GM23338 (cell line): ENCODE data around the gene GRIK5. TPM values are rescaled to one million over a fixed set of nuclear protein-coding genes. Genes with fewer than 3 reads are reported as not detected.

Experiments
- ATAC-seq: fragments of 200-7000 bp; cut with Tn5 transposase; 3 replicates; pipeline ENCODE4 v1.9.1; 2020
- DNase-seq: peaks from one replicate; pipeline ENCODE4 v3.0.0-alpha.2; 2015; ENCODE audit warnings: low spot score
- H2AFZ ChIP-seq: fragments of 200-600 bp; sonication (generic); 2 replicates; pipeline ENCODE4 v1.8.0; 2016; ENCODE audit warnings: antibody characterized with exemption, mild to moderate bottlenecking, moderate library complexity
- H3F3A ChIP-seq: fragments of 200-600 bp; sonication (generic); replicated peaks from 2 replicates; pipeline ENCODE4 v1.8.0; 2017; ENCODE audit warnings: antibody characterized with exemption, mixed run types, low read depth
- H3K27ac ChIP-seq: fragments of 200-600 bp; sonication (generic); 2 replicates; pipeline ENCODE4 v1.6.1; 2016; ENCODE audit warnings: low read depth
- H3K27me3 ChIP-seq: fragments of 200-600 bp; sonication (generic); 2 replicates; pipeline ENCODE4 v1.8.0; 2016; ENCODE audit warnings: mild to moderate bottlenecking, mixed run types, moderate library complexity; ENCODE audit not compliant: insufficient read depth
- H3K36me3 ChIP-seq: fragments of 200-600 bp; sonication (generic); 2 replicates; pipeline ENCODE4 v1.8.0; 2016; ENCODE audit warnings: mild to moderate bottlenecking; ENCODE audit not compliant: insufficient read depth
- H3K4me1 ChIP-seq: fragments of 200-600 bp; sonication (generic); 2 replicates; pipeline ENCODE4 v1.8.0; 2016; ENCODE audit warnings: mild to moderate bottlenecking, moderate library complexity; ENCODE audit not compliant: insufficient read depth
- H3K4me2 ChIP-seq: fragments of 200-600 bp; sonication (generic); 2 replicates; pipeline ENCODE4 v1.7.1; 2017; ENCODE audit warnings: mixed run types
- H3K4me3 ChIP-seq: fragments of 200-600 bp; sonication (generic); 2 replicates; pipeline ENCODE4 v1.6.1; 2016; ENCODE audit warnings: mixed run types
- H3K79me2 ChIP-seq: fragments of 200-600 bp; sonication (generic); replicated peaks from 2 replicates; pipeline ENCODE4 v1.8.0; 2017; ENCODE audit warnings: mild to moderate bottlenecking; ENCODE audit not compliant: insufficient read depth
- H3K9me2 ChIP-seq: fragments of 200-600 bp; sonication (generic); 2 replicates; pipeline ENCODE4 v1.8.0; 2017; ENCODE audit not compliant: insufficient read depth
- H4K20me1 ChIP-seq: fragments of 200-600 bp; sonication (generic); replicated peaks from 2 replicates; pipeline ENCODE4 v1.8.0; 2017; ENCODE audit warnings: mild to moderate bottlenecking; ENCODE audit not compliant: insufficient read depth
- H3K27ac Mint-ChIP-seq: 2 replicates; pipeline ENCODE4 v1.8.0; 2020; ENCODE audit warnings: inconsistent platforms, mild to moderate bottlenecking, moderate library complexity, mixed read lengths
- H3K27me3 Mint-ChIP-seq: 3 replicates; pipeline ENCODE4 v1.8.0; 2022; ENCODE audit warnings: low read depth, mild to moderate bottlenecking, moderate library complexity, mixed read lengths, inconsistent platforms; ENCODE audit not compliant: insufficient read depth, poor library complexity
- H3K36me3 Mint-ChIP-seq: 3 replicates; pipeline ENCODE4 v1.8.0; 2021; ENCODE audit warnings: low read depth, mild to moderate bottlenecking, inconsistent platforms, moderate library complexity, mixed read lengths
- H3K4me1 Mint-ChIP-seq: 3 replicates; pipeline ENCODE4 v1.8.0; 2020; ENCODE audit warnings: mild to moderate bottlenecking, inconsistent platforms, mixed read lengths
- H3K4me3 Mint-ChIP-seq: 3 replicates; pipeline ENCODE4 v1.8.0; 2021; ENCODE audit warnings: moderate library complexity, mild to moderate bottlenecking, inconsistent platforms, mixed read lengths
- H3K9me3 Mint-ChIP-seq: 3 replicates; pipeline ENCODE4 v1.8.0; 2020; ENCODE audit warnings: moderate library complexity, mild to moderate bottlenecking, inconsistent platforms, mixed read lengths
- CREB1 ChIP-seq: fragments of 250-450 bp; sonication (Bioruptor Pico); IDR thresholded peaks from 2 replicates; pipeline ENCODE4 v1.5.0; 2020; ENCODE audit warnings: low read depth, mild to moderate bottlenecking, moderate library complexity
- CTCF ChIP-seq, 2 experiments: fragments of 200-600 bp in 1 of 2; sonication (generic) in 1 of 2; conservative IDR thresholded peaks; 2 replicates each; pipeline versions ENCODE4 v1.5.1 to v1.6.1; 2016 to 2017; ENCODE audit warnings: antibody characterized with exemption in 2 of 2, low read depth in 2 of 2, mild to moderate bottlenecking in 2 of 2, moderate library complexity in 1 of 2
- ETS1 ChIP-seq: IDR thresholded peaks from 2 replicates; pipeline ENCODE4 v1.6.1; 2016; ENCODE audit warnings: antibody characterized with exemption
- EZH2 ChIP-seq: fragments of 200-600 bp; sonication (generic); IDR thresholded peaks from one replicate; pipeline ENCODE4 v1.8.0; 2017; ENCODE audit warnings: antibody characterized with exemption, mild to moderate bottlenecking, low read depth; ENCODE audit not compliant: unreplicated experiment
- JUNB ChIP-seq: IDR thresholded peaks from one replicate; pipeline ENCODE4 v1.6.1; 2016; ENCODE audit warnings: antibody characterized with exemption; ENCODE audit not compliant: unreplicated experiment
- POLR2AphosphoS5 ChIP-seq: IDR thresholded peaks from 2 replicates; pipeline ENCODE4 v1.6.1; 2016; ENCODE audit warnings: antibody characterized with exemption, low read depth
- STAT1 ChIP-seq: IDR thresholded peaks from one replicate; pipeline ENCODE4 v1.6.1; 2016; ENCODE audit warnings: antibody characterized with exemption; ENCODE audit not compliant: unreplicated experiment
- ZNF114 ChIP-seq: fragments of 250-450 bp; sonication (Bioruptor Pico); IDR thresholded peaks from 2 replicates; pipeline ENCODE4 v1.5.0; 2020; ENCODE audit warnings: mild to moderate bottlenecking, moderate library complexity
- ZNF462 ChIP-seq: fragments of 250-450 bp; sonication (Bioruptor Pico); IDR thresholded peaks from 2 replicates; pipeline ENCODE4 v1.5.0; 2020; ENCODE audit warnings: mild to moderate bottlenecking, moderate library complexity
- polyA plus RNA-seq: library from polyadenylated mRNA; unstranded; fragments of >200 nt; fragmentation: Nextera tagmentation; extraction: Ambion mirVana; gene quantifications from 2 replicates; pipeline ENCODE4 v1.2.1, GENCODE V29; 2016
- total RNA-seq: library from RNA; depleted of rRNA; stranded (reverse); fragments of >200 nt; shearing (Covaris generic); gene quantifications from 2 replicates; pipeline ENCODE4 v1.2.3, GENCODE V29; 2014

GRIK5 gene
- total and polyA plus RNA-seq, 2 experiments from 2014 or later, result 5.1 to 42.5 TPM

- no peak for TF ChIP-seq ETS1
- TF ChIP-seq POLR2AphosphoS5, result no peak
- no peak for TF ChIP-seq STAT1
- TF ChIP-seq EZH2, result no peak
- TF ChIP-seq JUNB, result no peak
- no peak for TF ChIP-seq CTCF (conservative IDR thresholded peaks at IDR 0.05; ENCODE audit: low read depth in 2 of 2)
- no peak for TF ChIP-seq CREB1 (CRISPR knock-in tag)
- no peak for TF ChIP-seq ZNF114 (CRISPR knock-in tag)
Measured at GRCh38 chr19:42093926-42094325, 23.9 kb upstream of the GRIK5 start (continued).

GRCh38 chr19:42093505-42093904 is 23.5 kb upstream of the GRIK5 start:
- Mint-ChIP-seq H3K4me3 (no peak overlapping the region), H3K27me3 (peaks cover 17% of the 10 kb centered on the region), H3K36me3 (no peaks in the 10 kb centered on the region), H3K27ac (no peak overlapping the region), H3K9me3 (no peaks in the 10 kb centered on the region), H3K4me1 (peaks cover 36% of the 10 kb centered on the region)
- Histone ChIP-seq H3K9me2 (no peaks in the 10 kb centered on the region), H3K79me2 (no peaks in the 10 kb centered on the region), H4K20me1 (no peaks in the 10 kb centered on the region), H3K4me3 (no peak overlapping the region), H3K27ac (no peak overlapping the region), H3K36me3 (no peaks in the 10 kb centered on the region), H3K4me1 (peaks cover 9% of the 10 kb centered on the region; the same call in 1 of the 2 replicates), H3K4me2 (no peak overlapping the region), H3K27me3 (no peaks in the 10 kb centered on the region), H2AFZ (no peak overlapping the region), H3F3A (0 out of 2 replicates have a peak, but pooled peaks cover 9% of the 10 kb centered on the region)
- TF ChIP-seq ZNF462 (CRISPR knock-in tag), result no peak
- 0 out of 4 replicates have a peak, but pooled peaks of 1 of the 2 experiments have one; percentile 5 for TF ChIP-seq CTCF (conservative IDR thresholded peaks at IDR 0.05; ENCODE audit: low read depth in 2 of 2)
- no peak for DNase-seq
- no peak for ATAC-seq
